LNCAP (cell line): Measurements from ENCODE around the gene TMEM131.

Source experiments
- CTCF ChIP-seq: fragments of 450-650 bp; IDR thresholded peaks from 2 replicates; pipeline ENCODE4 v1.5.1; 2017; ENCODE audit warnings: mild to moderate bottlenecking

Gene TMEM131

DNA sequence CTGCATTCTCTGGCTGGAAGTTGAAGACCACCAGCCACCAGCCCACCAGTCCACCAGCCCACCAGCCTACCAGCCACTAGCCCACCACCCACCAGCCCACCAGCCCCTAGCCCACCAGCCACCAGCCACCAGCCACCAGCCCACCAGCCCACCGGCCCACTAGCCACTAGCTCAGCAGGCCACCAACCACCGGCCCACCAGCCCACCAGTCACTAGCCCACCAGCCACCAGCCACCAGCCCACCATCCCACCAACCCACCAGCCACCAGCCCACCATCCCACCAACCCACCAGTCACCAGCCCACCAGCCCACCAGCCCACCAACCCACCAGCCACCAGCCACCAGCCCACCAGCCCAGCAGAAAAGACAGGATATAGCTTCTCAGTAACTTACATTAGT, 18.6 kb upstream of the TMEM131 start:
- TF ChIP-seq CTCF = no peak

- no peak for TF ChIP-seq CTCF
Observed at GRCh38 chr2:98013407-98014042, 17.8 kb upstream of the TMEM131 start.

DNA sequence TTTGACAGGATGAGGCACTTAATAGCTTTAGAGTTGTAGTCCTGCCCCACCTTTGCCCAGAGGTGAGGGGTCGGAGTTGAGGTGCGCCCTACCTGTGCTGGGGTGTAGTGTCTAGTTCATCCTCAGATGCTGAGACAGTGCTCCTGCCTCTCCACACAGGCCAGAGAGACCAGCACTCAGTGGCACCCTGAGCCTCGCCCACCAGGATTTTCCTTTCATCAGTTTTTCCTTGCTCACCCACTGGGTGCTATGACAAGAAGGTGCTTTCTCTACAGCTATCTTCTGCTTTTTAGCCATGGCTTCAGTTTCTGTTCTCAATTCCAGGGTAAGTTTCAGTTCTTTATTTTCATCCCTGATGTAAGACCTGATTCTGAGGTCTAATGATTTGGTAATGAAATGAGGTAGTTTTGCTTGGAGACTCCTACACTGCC, 16.8 kb upstream of the TMEM131 start:
- TF ChIP-seq CTCF = no peak

- TF ChIP-seq CTCF = no peak
Observed at GRCh38 chr2:98009887-98010760, 14.4 kb upstream of the TMEM131 start.

DNA sequence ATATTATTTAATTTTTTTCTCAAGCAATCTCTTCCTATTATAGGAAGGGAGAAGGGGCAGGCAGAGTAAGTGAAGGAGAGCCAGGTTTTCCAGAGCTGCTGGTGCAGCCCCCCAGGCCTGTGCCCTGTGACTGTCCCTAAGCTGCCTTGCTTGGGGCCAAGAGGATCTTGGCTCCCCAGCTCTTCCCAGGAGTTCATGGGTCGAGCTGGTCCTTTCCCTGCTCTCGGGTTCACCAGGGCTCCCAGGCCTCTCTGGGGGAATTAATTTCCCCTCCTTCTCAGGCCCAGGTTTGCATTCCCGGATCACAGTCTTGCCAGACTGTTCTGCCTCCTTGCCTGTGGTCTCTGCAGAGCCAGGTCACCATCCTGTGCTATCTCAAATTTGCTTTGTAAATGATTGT, 12.7 kb upstream of the TMEM131 start:
- TF ChIP-seq CTCF = no peak

GRCh38 chr2:98006378-98006777, 10.6 kb upstream of the TMEM131 start:
- TF ChIP-seq CTCF = no peak

GRCh38 chr2:98004613-98005012, 8.9 kb upstream of the TMEM131 start:
- TF ChIP-seq CTCF = no peak
